HepG2 (cell line): Measurements from ENCODE around the gene LEMD2. TPM values are rescaled to one million over a fixed set of nuclear protein-coding genes. Genes with fewer than 3 reads are reported as not detected.

ENCODE experiments used
- ATAC-seq: fragments of 200-7000 bp; cut with Tn5 transposase; 3 replicates; pipeline ENCODE4 v1.9.1; 2020; ENCODE audit warnings: mild to moderate bottlenecking, moderate library complexity
- BruUV-seq: library from RNA; stranded (reverse); fragments of 400-500 nt; replicated peaks from 2 replicates; lab custom pipeline; 2021; lab: Mats Ljungman, UMichigan
- CTCF ChIA-PET: fragments of 300-600 bp; formaldehyde crosslinking; extraction: SDS; loops from one replicate; lab custom pipeline; 2021; ENCODE audit warnings: low total read pairs, inconsistent platforms, low intra/inter-chr PET ratio; lab: Yijun Ruan, JAX
- POLR2A ChIA-PET: fragments of 350-600 bp; sonication (Branson Sonifier 250); formaldehyde crosslinking; loops from one replicate; lab custom pipeline; 2020; ENCODE audit warnings: antibody characterized with exemption, inconsistent platforms; lab: Yijun Ruan, JAX
- DNase-seq: peaks from one replicate; pipeline ENCODE4 v3.0.0-alpha.2; 2015; ENCODE audit warnings: low spot score
- FAIRE-seq: peaks from 3 replicates; lab custom pipeline; 2011; peaks lifted over from hg19 to GRCh38; lab: Jason Lieb, UNC
- H2AFZ ChIP-seq: one replicate; pipeline ENCODE4 v1.6.1; 2011; ENCODE audit warnings: low read length, inconsistent platforms
- H3K27ac ChIP-seq: fragments of 300-600 bp; 3 replicates; pipeline ENCODE4 v1.8.0; 2011; ENCODE audit warnings: mixed run types, mild to moderate bottlenecking, mixed read lengths, low read length, inconsistent platforms; ENCODE audit not compliant: insufficient read depth; ENCODE audit errors: extremely low read length
- H3K27me3 ChIP-seq, 2 experiments: fragments of 200-600 bp in 1 of 2; 2 replicates in 1 of 2; 3 replicates in 1 of 2; pipeline versions ENCODE4 v1.6.0 to v1.8.0; 2011; ENCODE audit warnings: low read length in 2 of 2, mild to moderate bottlenecking in 2 of 2, moderate library complexity in 2 of 2, inconsistent platforms in 1 of 2; ENCODE audit not compliant: insufficient read depth in 2 of 2, control insufficient read depth in 1 of 2
- H3K36me3 ChIP-seq, 2 experiments: fragments of 200-600 bp in 1 of 2; replicated peaks in 1 of 2; 2 replicates in 1 of 2; 3 replicates in 1 of 2; pipeline versions ENCODE4 v1.5.1 to v1.8.0; 2011; ENCODE audit warnings: low read length in 2 of 2, inconsistent platforms in 1 of 2; ENCODE audit not compliant: insufficient read depth in 2 of 2, control insufficient read depth in 1 of 2
- H3K4me1 ChIP-seq: 2 replicates; pipeline ENCODE4 v1.5.1; 2012; ENCODE audit warnings: low read length, inconsistent platforms; ENCODE audit not compliant: insufficient read depth
- H3K4me2 ChIP-seq: 2 replicates; pipeline ENCODE4 v1.6.0; 2011; ENCODE audit warnings: low read depth, low read length, inconsistent platforms
- H3K4me3 ChIP-seq, 3 experiments: fragments of 200-600 bp in 1 of 3; sonication (generic), shearing (Covaris generic) in 1 of 3; replicated peaks in 1 of 3; 2 replicates each; pipeline ENCODE4 v1.5.1; 2011 to 2016; ENCODE audit warnings: low read length in 3 of 3, inconsistent platforms in 2 of 3, low read depth in 2 of 3, mild to moderate bottlenecking in 2 of 3, control low read depth in 1 of 3, mixed read lengths in 1 of 3; ENCODE audit not compliant: insufficient read depth in 1 of 3
- H3K79me2 ChIP-seq: one replicate; pipeline ENCODE4 v1.6.1; 2011; ENCODE audit warnings: low read length, inconsistent platforms; ENCODE audit not compliant: insufficient read depth
- H3K9ac ChIP-seq: 2 replicates; pipeline ENCODE4 v1.6.0; 2011; ENCODE audit warnings: mild to moderate bottlenecking, low read depth, low read length, inconsistent platforms; ENCODE audit not compliant: insufficient read depth
- H3K9me3 ChIP-seq: 2 replicates; pipeline ENCODE4 v1.5.1; 2012; ENCODE audit warnings: mild to moderate bottlenecking, low read length
- H4K20me1 ChIP-seq: 2 replicates; pipeline ENCODE4 v1.6.0; 2011; ENCODE audit warnings: inconsistent platforms, mild to moderate bottlenecking, low read length, moderate library complexity; ENCODE audit not compliant: insufficient read depth
- ARHGAP35 ChIP-seq: sonication (generic); formaldehyde crosslinking; IDR thresholded peaks from 2 replicates; pipeline ENCODE4 v1.9.0; 2022; ENCODE audit warnings: mild to moderate bottlenecking, inconsistent platforms, moderate library complexity, missing genetic modification reagents, borderline replicate concordance
- BCL6 ChIP-seq: IDR thresholded peaks from 2 replicates; pipeline ENCODE4 v1.6.1; 2016; ENCODE audit warnings: missing genetic modification reagents, missing compliant biosample characterization
- CBX2 ChIP-seq, 2 experiments: fragments of 200-600 bp in 1 of 2; sonication (generic); formaldehyde crosslinking in 1 of 2; IDR thresholded peaks; 2 replicates each; pipeline versions ENCODE4 v1.7.0 to v1.8.1; 2018 to 2022; ENCODE audit warnings: low read depth in 2 of 2, low read length in 1 of 2, mild to moderate bottlenecking in 1 of 2, missing genetic modification reagents in 1 of 2
- ELF3 ChIP-seq: IDR thresholded peaks from 2 replicates; pipeline ENCODE4 v1.6.1; 2016; ENCODE audit warnings: missing genetic modification reagents, missing compliant biosample characterization
- HDAC2 ChIP-seq: sonication (generic); formaldehyde crosslinking; IDR thresholded peaks from 2 replicates; pipeline ENCODE4 v1.4.0; 2020; ENCODE audit warnings: missing genetic modification reagents
- HNRNPLL ChIP-seq: fragments of 200-400 bp; formaldehyde crosslinking; IDR thresholded peaks from 2 replicates; pipeline ENCODE4 v1.6.1; 2017; ENCODE audit warnings: mild to moderate bottlenecking, low read depth, low read length; ENCODE audit not compliant: poor library complexity, severe bottlenecking
- PAF1 ChIP-seq: IDR thresholded peaks from 2 replicates; pipeline ENCODE4 v1.6.1; 2016; ENCODE audit warnings: missing genetic modification reagents, missing compliant biosample characterization
- POGZ ChIP-seq: sonication (generic); formaldehyde crosslinking; IDR thresholded peaks from 2 replicates; pipeline ENCODE4 v1.4.0; 2020; ENCODE audit warnings: mild to moderate bottlenecking, missing genetic modification reagents
- SOX5 ChIP-seq: IDR thresholded peaks from 2 replicates; pipeline ENCODE4 v1.6.1; 2016; ENCODE audit warnings: borderline replicate concordance
- TCF12 ChIP-seq, 2 experiments: fragments of 450-650 bp in 1 of 2; sonication (generic) in 1 of 2; formaldehyde crosslinking in 1 of 2; IDR thresholded peaks; 2 replicates each; pipeline versions ENCODE4 v1.6.1 to v1.8.0; 2017 to 2022; ENCODE audit warnings: antibody characterized with exemption in 1 of 2, mild to moderate bottlenecking in 1 of 2, missing genetic modification reagents in 1 of 2, moderate library complexity in 1 of 2
- ZBTB20 ChIP-seq: sonication (generic); formaldehyde crosslinking; IDR thresholded peaks from 2 replicates; pipeline ENCODE4 v1.8.1; 2023; ENCODE audit warnings: missing genetic modification reagents, low read depth, mild to moderate bottlenecking, borderline replicate concordance
- ZMYM3 ChIP-seq: sonication (generic); formaldehyde crosslinking; IDR thresholded peaks from 2 replicates; pipeline ENCODE4 v1.5.1; 2020; ENCODE audit warnings: mild to moderate bottlenecking, missing genetic modification reagents
- ZNF24 ChIP-seq: fragments of 450-650 bp; IDR thresholded peaks from 2 replicates; pipeline ENCODE4 v1.6.1; 2017; ENCODE audit warnings: antibody characterized with exemption, mild to moderate bottlenecking
- ZNF296 ChIP-seq: sonication (generic); formaldehyde crosslinking; conservative IDR thresholded peaks from 2 replicates; pipeline ENCODE4 v1.5.0; 2020; ENCODE audit warnings: mild to moderate bottlenecking, missing genetic modification reagents
- ZNF557 ChIP-seq: sonication (generic); formaldehyde crosslinking; IDR thresholded peaks from 2 replicates; pipeline ENCODE4 v1.4.0; 2020; ENCODE audit warnings: missing genetic modification reagents
- ZNF644 ChIP-seq: IDR thresholded peaks from 2 replicates; pipeline ENCODE4 v1.6.1; 2016; ENCODE audit warnings: low read depth
- ZNF747 ChIP-seq: sonication (generic); formaldehyde crosslinking; IDR thresholded peaks from 2 replicates; pipeline ENCODE4 v1.8.1; 2023; ENCODE audit warnings: missing genetic modification reagents, mild to moderate bottlenecking, borderline replicate concordance
- WGBS: methylation state at CpG from one replicate; pipeline ENCODE4 v1.1.6; 2017; ENCODE audit warnings: low lambda C conversion rate; 5-methylcytosine and 5-hydroxymethylcytosine counted together
- in situ Hi-C: cut with HindIII; loops from 2 replicates; pipeline ENCODE4 v1.10.0; 2017; ENCODE audit warnings: low pct_unique_long_range_greater_than_20kb; ENCODE audit not compliant: extremely low pct_ligation_motif_present
- intact Hi-C: fragments of 100-400 bp; cut with micrococcal nuclease; formaldehyde crosslinking; loops from one replicate; pipeline ENCODE4 v1.10.0; 2022; ENCODE audit not compliant: unreplicated experiment
- polyA plus RNA-seq, 8 experiments: library from polyadenylated mRNA; depleted of rRNA in 3 of 8; stranded (reverse) in 7 of 8; unstranded in 1 of 8; fragments of >200 nt; fragmentation: Illumina TruSeq in 4 of 8; extraction: Trizol in 4 of 8; gene quantifications; 2 replicates each; pipeline versions ENCODE4 v1.2.1 to v1.2.3, GENCODE V29; 2011 to 2016; ENCODE audit warnings: low read depth in 4 of 8, missing spikeins in 1 of 8, mixed read lengths in 1 of 8; ENCODE audit not compliant: insufficient read depth in 1 of 8
- total RNA-seq, 5 experiments: library from RNA; depleted of rRNA; stranded (reverse); fragments of >200 nt; fragmentation: Illumina TruSeq; extraction: Trizol; gene quantifications; 2 replicates each; pipeline ENCODE4 v1.2.3, GENCODE V29; 2016; ENCODE audit warnings: low read depth in 1 of 5
- TF ChIP-seq, protein P1 (sequence below): sonication (generic); formaldehyde crosslinking; IDR thresholded peaks from 2 replicates; pipeline ENCODE4 v1.4.0; 2020; ENCODE audit warnings: mild to moderate bottlenecking, missing genetic modification reagents

LEMD2 gene
- total and polyA plus RNA-seq, 2 of the 13 experiments (the other 11 are each of a cell fraction or from before 2014, with no cell fraction given) = 45.2 to 62.9 TPM

DNA sequence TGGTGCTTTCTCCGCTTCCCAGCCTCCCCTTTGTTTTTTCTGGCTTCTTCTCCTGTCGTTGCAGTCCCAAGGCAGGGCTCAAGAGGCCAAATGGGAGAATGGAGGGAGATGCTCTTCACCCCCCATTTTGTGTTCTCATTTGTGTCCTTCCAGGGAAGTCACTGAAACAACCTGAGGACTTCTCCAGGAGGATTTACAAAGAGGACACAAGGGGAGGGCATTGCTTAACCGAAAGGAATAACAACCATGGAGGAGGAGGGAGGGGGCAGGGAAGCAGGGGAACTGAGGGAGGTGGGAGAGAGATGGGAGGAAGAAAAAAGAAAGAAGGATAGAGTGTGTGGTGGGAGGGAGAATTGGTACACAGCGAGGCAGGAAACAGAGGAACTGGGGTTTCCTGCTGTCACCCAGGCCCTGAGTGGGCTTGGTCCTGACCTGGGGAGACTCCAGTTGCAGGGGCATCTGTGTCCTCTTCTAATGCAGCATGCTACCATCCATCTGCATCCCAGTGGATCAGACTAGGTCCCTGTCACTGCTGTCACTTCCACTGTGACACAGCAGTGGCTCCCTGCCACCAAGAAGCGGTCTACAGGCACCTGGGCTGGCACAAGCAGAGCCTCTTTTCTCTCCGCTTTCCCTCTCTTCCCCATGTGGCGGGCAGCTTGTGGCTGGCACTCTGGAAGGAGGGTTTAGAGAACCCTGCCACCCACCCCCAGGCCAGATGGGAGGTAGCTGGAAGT lies 32.0 kb upstream of the LEMD2 start:
- DNase-seq (no peak), ATAC-seq (no peak), FAIRE-seq (no peak)
- no peak overlapping the region for H2AFZ ChIP-seq
- no peak overlapping the region for H3K9ac ChIP-seq
- no peak overlapping the region for H3K4me3 ChIP-seq
- BruUV-seq = no TSS peak
- H3K9me3 ChIP-seq = no peaks in the 10 kb centered on the region
- CTCF ChIA-PET = no interaction called here
- H3K79me2 ChIP-seq = no peaks in the 10 kb centered on the region
- peaks cover 9% of the 10 kb centered on the region for H3K4me1 ChIP-seq
- H3K4me2 ChIP-seq = no peak overlapping the region
- 21% methylated on average over 7 of the region's 7 CpGs for WGBS
- POLR2A ChIA-PET = no interaction called here
- H4K20me1 ChIP-seq = no peaks in the 10 kb centered on the region
- no peak overlapping the region for H3K27ac ChIP-seq
- H3K36me3 ChIP-seq = no peaks in the 10 kb centered on the region
- intact Hi-C loops (no loop called here), in situ Hi-C loops (no loop called here)
- peaks cover 6 to 46% of the 10 kb centered on the region in 2 experiments; a peak in 4 of 5 replicates for H3K27me3 ChIP-seq
- TF ChIP-seq TCF12 (IDR thresholded peaks at IDR 0.05) (no peak), TCF12 (CRISPR knock-in tag; IDR thresholded peaks at IDR 0.05) (no peak), ZNF557 (CRISPR knock-in tag) (no peak), HDAC2 (CRISPR knock-in tag) (no peak), SOX5 (CRISPR knock-in tag) (no peak), CBX2 (IDR thresholded peaks at IDR 0.05; ENCODE audit: low read depth, low read length) (no peak), CBX2 (CRISPR knock-in tag; IDR thresholded peaks at IDR 0.05; ENCODE audit: low read depth) (no peak), HNRNPLL (no peak), ZMYM3 (no peak), ELF3 (CRISPR knock-in tag) (no peak), ARHGAP35 (CRISPR knock-in tag) (no peak), ZNF644 (CRISPR knock-in tag) (no peak), BCL6 (CRISPR knock-in tag) (no peak), ZNF747 (CRISPR knock-in tag) (no peak), ZBTB20 (CRISPR knock-in tag) (no peak), ZNF24 (no peak), POGZ (CRISPR knock-in tag) (no peak), PAF1 (CRISPR knock-in tag) (no peak), ZNF296 (CRISPR knock-in tag) (no peak)
- TF ChIP-seq, protein P1, sequence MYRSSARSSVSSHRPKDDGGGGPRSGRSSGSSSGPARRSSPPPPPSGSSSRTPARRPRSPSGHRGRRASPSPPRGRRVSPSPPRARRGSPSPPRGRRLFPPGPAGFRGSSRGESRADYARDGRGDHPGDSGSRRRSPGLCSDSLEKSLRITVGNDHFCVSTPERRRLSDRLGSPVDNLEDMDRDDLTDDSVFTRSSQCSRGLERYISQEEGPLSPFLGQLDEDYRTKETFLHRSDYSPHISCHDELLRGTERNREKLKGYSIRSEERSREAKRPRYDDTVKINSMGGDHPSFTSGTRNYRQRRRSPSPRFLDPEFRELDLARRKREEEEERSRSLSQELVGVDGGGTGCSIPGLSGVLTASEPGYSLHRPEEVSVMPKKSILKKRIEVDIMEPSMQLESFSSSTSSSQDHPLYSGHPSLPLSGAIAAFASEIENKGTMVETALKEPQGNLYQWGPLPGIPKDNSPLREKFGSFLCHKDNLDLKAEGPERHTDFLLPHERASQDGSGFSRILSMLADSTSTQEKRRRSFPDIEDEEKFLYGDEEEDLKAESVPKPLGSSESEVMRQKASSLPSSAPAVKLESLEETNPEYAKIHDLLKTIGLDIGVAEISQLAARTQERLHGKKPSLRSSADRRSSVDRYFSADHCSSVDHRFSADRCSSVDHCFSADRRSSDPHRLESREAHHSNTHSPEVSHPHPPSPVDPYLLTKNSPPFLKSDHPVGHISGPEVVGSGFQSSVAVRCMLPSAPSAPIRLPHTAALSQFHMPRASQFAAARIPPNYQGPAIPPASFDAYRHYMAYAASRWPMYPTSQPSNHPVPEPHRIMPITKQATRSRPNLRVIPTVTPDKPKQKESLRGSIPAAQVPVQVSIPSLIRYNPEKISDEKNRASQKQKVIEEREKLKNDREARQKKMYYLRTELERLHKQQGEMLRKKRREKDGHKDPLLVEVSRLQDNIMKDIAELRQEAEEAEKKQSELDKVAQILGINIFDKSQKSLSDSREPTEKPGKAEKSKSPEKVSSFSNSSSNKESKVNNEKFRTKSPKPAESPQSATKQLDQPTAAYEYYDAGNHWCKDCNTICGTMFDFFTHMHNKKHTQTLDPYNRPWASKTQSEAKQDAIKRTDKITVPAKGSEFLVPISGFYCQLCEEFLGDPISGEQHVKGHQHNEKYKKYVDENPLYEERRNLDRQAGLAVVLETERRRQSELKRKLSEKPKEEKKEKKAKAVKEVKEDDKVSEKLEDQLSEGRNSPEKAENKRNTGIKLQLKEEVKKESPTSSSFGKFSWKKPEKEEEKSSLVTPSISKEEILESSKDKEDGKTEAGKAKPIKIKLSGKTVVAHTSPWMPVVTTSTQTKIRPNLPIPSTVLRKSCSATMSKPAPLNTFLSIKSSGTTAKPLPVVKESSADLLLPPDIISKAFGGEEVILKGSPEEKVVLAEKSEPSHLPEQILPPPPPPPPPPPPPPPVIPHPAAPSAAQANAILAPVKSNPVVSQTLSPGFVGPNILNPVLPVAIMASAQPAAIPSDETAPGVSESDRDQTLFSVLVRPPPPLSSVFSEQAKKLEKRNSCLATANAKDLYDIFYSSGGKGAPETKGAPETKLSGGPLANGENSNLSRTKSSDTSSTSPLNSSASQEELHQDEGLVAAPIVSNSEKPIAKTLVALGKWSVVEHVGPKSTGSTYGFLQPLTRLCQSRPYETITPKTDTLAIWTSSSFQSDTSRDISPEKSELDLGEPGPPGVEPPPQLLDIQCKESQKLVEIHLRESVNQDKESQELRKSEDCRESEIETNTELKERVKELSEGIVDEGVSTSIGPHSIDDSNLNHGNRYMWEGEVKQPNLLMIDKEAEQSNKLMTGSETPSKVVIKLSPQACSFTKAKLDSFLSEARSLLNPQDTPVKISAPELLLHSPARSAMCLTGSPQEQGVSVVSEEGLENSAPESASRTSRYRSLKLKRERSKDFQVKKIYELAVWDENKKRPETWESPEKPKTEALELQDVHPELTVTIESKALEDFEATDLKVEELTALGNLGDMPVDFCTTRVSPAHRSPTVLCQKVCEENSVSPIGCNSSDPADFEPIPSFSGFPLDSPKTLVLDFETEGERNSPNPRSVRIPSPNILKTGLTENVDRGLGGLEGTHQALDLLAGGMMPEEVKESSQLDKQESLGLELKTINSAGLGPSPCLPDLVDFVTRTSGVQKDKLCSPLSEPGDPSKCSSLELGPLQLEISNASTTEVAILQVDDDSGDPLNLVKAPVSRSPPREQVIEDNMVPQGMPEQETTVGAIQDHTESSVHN (CRISPR knock-in tag) = no peak
